Thoracic aorta (tissue), 2 donors: ENCODE results near the gene IFT88. TPM values are rescaled to one million over a fixed set of nuclear protein-coding genes. Genes with fewer than 3 reads are reported as not detected.
A peak's percentile ranks its signal among the peaks of the same experiment; 100 is the strongest.

Source experiments
- ATAC-seq: fragments of 150-250 bp; one replicate; pipeline ENCODE4 v1.8.0; 2017; ENCODE audit warnings: low read depth; ENCODE audit not compliant: insufficient number of reproducible peaks, low FRiP score
- DNase-seq: peaks from one replicate; pipeline ENCODE4 v3.0.0-alpha.2; 2020; ENCODE audit warnings: low spot score
- H3K27ac ChIP-seq, 2 donors: fragments of 200-600 bp; sonication (generic); 1 replicate in 1 of 2; 2 replicates in 1 of 2; pipeline ENCODE4 v1.5.1; 2016; ENCODE audit warnings: mild to moderate bottlenecking in 2 of 2, moderate library complexity in 2 of 2
- H3K27me3 ChIP-seq: fragments of 200-600 bp; sonication (generic); replicated peaks from 2 replicates; pipeline ENCODE4 v1.6.0; 2016; ENCODE audit warnings: mild to moderate bottlenecking; ENCODE audit not compliant: insufficient read depth
- H3K36me3 ChIP-seq: fragments of 200-600 bp; sonication (generic); one replicate; pipeline ENCODE4 v1.5.1; 2016
- H3K4me1 ChIP-seq, 2 donors: fragments of 200-600 bp; sonication (generic); 1 replicate in 1 of 2; 2 replicates in 1 of 2; pipeline versions ENCODE4 v1.5.1 to v1.6.0; 2016; ENCODE audit warnings: low read depth in 2 of 2, mild to moderate bottlenecking in 1 of 2; ENCODE audit not compliant: control insufficient read depth in 1 of 2
- H3K4me3 ChIP-seq: fragments of 200-600 bp; sonication (generic); 2 replicates; pipeline ENCODE4 v1.5.1; 2016; ENCODE audit warnings: mild to moderate bottlenecking
- H3K9me3 ChIP-seq: fragments of 200-600 bp; sonication (generic); 2 replicates; pipeline ENCODE4 v1.5.1; 2016
- total RNA-seq, 2 donors: library from RNA; depleted of rRNA; stranded (reverse); fragments of >200 nt; gene quantifications; one replicate each; pipeline versions ENCODE4 v1.1.0 to v1.2.3, GENCODE V29; 2016
- TF ChIP-seq, protein P1 (sequence below): fragments of 200-600 bp; sonication (generic); IDR thresholded peaks from one replicate; pipeline ENCODE4 v1.5.1; 2019; ENCODE audit warnings: antibody characterized with exemption

The IFT88 gene
- total RNA-seq, 2 donors from 2014 or later = 8.8 to 13.0 TPM

DNA sequence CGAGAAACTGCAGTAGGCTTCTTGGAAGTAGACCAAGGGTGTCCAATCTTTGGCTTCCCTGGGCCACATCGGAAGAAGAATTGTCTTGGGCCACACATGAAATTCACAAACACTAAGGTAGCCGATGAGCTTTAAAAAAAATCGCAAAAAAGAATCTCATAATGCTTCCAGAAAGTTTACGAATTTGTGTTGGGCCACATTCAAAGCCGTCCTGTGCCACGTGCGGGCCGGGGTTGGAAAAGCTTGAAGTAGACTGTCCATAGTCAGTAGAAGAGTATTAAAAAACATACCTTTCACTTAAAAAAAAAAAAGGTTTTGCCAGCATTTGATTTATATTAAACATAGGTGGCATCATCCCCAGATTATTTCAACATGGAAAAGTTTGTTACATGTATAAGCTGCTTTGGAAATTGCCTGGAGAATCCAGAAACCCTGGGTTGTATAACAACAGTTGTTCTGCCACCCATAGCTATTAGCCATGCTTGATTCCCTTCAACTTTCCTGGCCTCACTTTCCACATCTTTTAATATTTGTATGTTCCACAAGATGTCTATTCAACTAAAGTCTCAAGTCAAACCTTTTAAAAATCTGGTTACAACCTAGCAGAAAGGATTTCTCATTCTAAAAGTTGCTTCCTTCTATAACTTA is 1.0 kb downstream of the IFT88 start:
- Histone ChIP-seq H3K27me3 (no peaks in the 10 kb centered on the region), H3K27ac (peak overlapping the region; percentile 91 to 92), H3K4me3 (peak overlapping the region; percentile 88), H3K9me3 (peaks cover 8% of the 10 kb centered on the region), H3K36me3 (no peaks in the 10 kb centered on the region), H3K4me1 (peaks cover 7 to 8% of the 10 kb centered on the region in 2 donors)
- ATAC-seq = peak; percentile 4
- TF ChIP-seq, protein P1, sequence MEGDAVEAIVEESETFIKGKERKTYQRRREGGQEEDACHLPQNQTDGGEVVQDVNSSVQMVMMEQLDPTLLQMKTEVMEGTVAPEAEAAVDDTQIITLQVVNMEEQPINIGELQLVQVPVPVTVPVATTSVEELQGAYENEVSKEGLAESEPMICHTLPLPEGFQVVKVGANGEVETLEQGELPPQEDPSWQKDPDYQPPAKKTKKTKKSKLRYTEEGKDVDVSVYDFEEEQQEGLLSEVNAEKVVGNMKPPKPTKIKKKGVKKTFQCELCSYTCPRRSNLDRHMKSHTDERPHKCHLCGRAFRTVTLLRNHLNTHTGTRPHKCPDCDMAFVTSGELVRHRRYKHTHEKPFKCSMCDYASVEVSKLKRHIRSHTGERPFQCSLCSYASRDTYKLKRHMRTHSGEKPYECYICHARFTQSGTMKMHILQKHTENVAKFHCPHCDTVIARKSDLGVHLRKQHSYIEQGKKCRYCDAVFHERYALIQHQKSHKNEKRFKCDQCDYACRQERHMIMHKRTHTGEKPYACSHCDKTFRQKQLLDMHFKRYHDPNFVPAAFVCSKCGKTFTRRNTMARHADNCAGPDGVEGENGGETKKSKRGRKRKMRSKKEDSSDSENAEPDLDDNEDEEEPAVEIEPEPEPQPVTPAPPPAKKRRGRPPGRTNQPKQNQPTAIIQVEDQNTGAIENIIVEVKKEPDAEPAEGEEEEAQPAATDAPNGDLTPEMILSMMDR = no peak
- DNase-seq = no peak

DNA sequence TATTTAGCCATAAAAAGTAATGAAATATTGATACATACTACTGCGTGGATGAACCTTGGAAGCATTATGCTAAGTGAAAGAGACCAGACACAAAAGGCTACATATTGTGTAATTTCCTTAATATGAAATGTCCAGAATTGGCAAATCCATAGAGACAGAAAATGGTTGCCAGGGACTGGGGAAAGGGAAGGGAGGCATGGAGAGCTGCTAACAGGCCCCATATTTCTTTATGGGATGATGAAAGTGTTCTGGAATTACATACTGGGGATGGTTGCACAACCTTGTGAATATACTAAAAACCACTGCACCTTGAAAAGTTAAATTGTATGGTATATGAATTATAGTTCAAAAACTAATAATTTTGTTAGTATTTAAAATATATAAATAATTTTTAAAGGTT is 3.6 kb downstream of the IFT88 start:
- H3K27ac ChIP-seq = no peak overlapping the region
- H3K4me3 ChIP-seq = no peak overlapping the region
- no peak for DNase-seq
- H3K9me3 ChIP-seq = peaks cover under 1% of the 10 kb centered on the region
- TF ChIP-seq, protein P1 = no peak
- H3K27me3 ChIP-seq = no peaks in the 10 kb centered on the region
- no peaks in the 10 kb centered on the region for H3K36me3 ChIP-seq
- ATAC-seq = no peak
- H3K4me1 ChIP-seq = peaks cover 7 to 8% of the 10 kb centered on the region in 2 donors

DNA sequence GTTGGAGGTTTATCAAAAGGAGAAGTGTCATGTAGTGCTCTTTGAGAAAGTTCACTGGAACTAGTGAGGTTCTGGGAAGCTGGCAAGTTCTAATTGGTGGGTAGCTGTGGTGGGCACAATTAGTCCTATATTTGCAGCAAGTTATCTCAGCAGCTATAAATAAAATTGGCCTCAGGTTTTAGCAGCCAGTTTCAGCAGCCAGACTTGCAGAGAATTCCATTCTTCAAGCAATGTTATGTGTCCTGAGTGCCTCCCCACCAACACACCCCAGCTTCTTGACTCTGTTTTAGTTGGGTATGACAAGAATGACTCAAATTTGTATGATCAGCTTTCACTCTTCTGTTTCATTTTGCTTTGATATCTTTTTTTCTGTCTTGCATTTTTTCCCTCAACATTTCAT is 4.7 kb downstream of the IFT88 start:
- TF ChIP-seq, protein P1 = no peak
- DNase-seq = no peak
- no peak for ATAC-seq
- Histone ChIP-seq H3K27ac (no peak overlapping the region), H3K9me3 (no peaks in the 10 kb centered on the region), H3K4me3 (no peak overlapping the region), H3K27me3 (no peaks in the 10 kb centered on the region), H3K36me3 (no peaks in the 10 kb centered on the region), H3K4me1 (peaks cover 7 to 8% of the 10 kb centered on the region in 2 donors)

DNA sequence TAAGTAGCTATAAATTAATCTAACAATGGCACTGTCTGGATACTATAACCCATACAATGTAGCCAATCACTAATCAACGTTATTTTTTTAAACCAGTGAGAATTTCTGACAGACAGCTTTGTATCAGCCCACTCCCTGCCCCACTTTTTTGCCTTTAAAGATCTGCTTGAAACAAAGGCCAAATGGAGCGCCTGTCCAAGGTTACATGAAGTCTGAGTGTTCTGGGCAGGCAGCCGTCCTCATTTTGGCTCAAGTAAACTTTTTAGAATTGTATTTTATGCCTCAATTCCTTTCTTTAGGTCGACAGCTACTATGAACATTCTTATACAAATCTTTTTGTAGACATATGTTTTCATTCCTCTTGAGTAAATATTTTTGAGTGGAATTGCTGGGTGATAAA is 6.2 kb downstream of the IFT88 start:
- Histone ChIP-seq H3K36me3 (no peaks in the 10 kb centered on the region), H3K27ac (no peak overlapping the region), H3K27me3 (no peaks in the 10 kb centered on the region), H3K4me1 (peaks cover 2 to 4% of the 10 kb centered on the region in 2 donors), H3K9me3 (no peaks in the 10 kb centered on the region), H3K4me3 (no peak overlapping the region)
- DNase-seq (no peak), ATAC-seq (no peak)
- TF ChIP-seq, protein P1 = no peak

DNA sequence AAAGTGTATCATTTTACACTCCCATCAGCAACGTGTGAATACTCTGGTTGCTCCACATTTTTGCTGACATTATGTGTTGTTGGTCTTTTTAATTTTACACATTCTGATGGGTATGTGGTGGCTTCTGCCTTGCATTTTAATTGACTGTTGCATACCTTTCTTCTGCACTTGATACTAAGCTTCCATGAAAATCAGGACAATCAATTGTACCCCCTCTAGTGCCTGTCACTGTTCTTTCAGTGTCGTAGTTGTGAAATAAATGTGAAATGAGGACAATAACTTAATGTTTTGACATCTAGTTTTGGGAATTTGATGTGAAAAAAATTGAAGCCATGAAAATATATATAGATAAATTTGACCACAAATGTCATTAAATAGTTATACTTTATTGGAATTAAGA is 6.7 kb downstream of the IFT88 start:
- TF ChIP-seq, protein P1 = no peak
- Histone ChIP-seq H3K36me3 (no peaks in the 10 kb centered on the region), H3K4me3 (no peak overlapping the region), H3K27me3 (no peaks in the 10 kb centered on the region), H3K4me1 (no peaks in the 10 kb centered on the region), H3K27ac (no peak overlapping the region), H3K9me3 (no peaks in the 10 kb centered on the region)
- DNase-seq = no peak
- ATAC-seq = no peak
